Measurements from ENCODE around the gene HLA-C.

- TF ChIP-seq POLR2AphosphoS5 (IDR thresholded peaks at IDR 0.05) = no peak
- TF ChIP-seq POLR2A (IDR thresholded peaks at IDR 0.05) = no peak
- TF ChIP-seq CTCF (IDR thresholded peaks at IDR 0.05) = no peak
These were observed 49.4 kb downstream of the HLA-C start for GRCh38 chr6:31222496-31222895.

All from prostate gland (tissue), 2 donors.